Activated CD4-positive, CD25-positive, alpha-beta regulatory T cell treated with anti-CD3 and anti-CD28 coated beads, Interleukin-2, amount 50 U/mL, for 24 hours (primary cell): Measurements from ENCODE around the gene MTHFD1L.

ENCODE experiments used
- ATAC-seq, 2 donors: fragments of 150-1000 bp; cut with Tn5 transposase; one replicate each; pipeline ENCODE4 v1.10.0; 2021; ENCODE audit warnings: mild to moderate bottlenecking in 1 of 2, moderate library complexity in 1 of 2

The MTHFD1L gene

GRCh38 chr6:150866147-150866990 is 867 bp downstream of the MTHFD1L start:
- peak; percentile 80 to 81 for ATAC-seq

GRCh38 chr6:150866991-150867501 is 1.5 kb downstream of the MTHFD1L start:
- ATAC-seq = no peak

GRCh38 chr6:150868759-150869158 is 3.3 kb downstream of the MTHFD1L start:
- no peak for ATAC-seq

- ATAC-seq = no peak
Observed at GRCh38 chr6:150874179-150874578, 8.7 kb downstream of the MTHFD1L start.

- no peak for ATAC-seq
Observed at GRCh38 chr6:150875841-150876240, 10.3 kb downstream of the MTHFD1L start.

GRCh38 chr6:150876598-150876997 is 11.1 kb downstream of the MTHFD1L start:
- ATAC-seq = no peak

- ATAC-seq = no peak
Observed at GRCh38 chr6:150877928-150878327, 12.4 kb downstream of the MTHFD1L start.

GRCh38 chr6:150878347-150879213 is 13.1 kb downstream of the MTHFD1L start:
- no peak for ATAC-seq

- no peak for ATAC-seq
Observed at GRCh38 chr6:150880336-150880735, 14.8 kb downstream of the MTHFD1L start.

- no peak for ATAC-seq
Observed at GRCh38 chr6:150881911-150882481, 16.5 kb downstream of the MTHFD1L start.

GRCh38 chr6:150883521-150883920 is 18.0 kb downstream of the MTHFD1L start:
- no peak for ATAC-seq

GRCh38 chr6:150886155-150886554 is 20.7 kb downstream of the MTHFD1L start:
- ATAC-seq = no peak

GRCh38 chr6:150887978-150888563 is 22.6 kb downstream of the MTHFD1L start:
- ATAC-seq = peak; percentile 25 to 62

GRCh38 chr6:150890346-150890745 is 24.8 kb downstream of the MTHFD1L start:
- no peak for ATAC-seq

GRCh38 chr6:150891888-150892485 is 26.5 kb downstream of the MTHFD1L start:
- no peak for ATAC-seq

GRCh38 chr6:150894191-150894744 is 28.8 kb downstream of the MTHFD1L start:
- no peak for ATAC-seq

GRCh38 chr6:150894935-150895552 is 29.5 kb downstream of the MTHFD1L start:
- ATAC-seq = peak; percentile 87 to 88

- ATAC-seq = no peak
Observed at GRCh38 chr6:150895928-150896632, 30.6 kb downstream of the MTHFD1L start.

- ATAC-seq = no peak
Observed at GRCh38 chr6:150897400-150897943, 32.0 kb downstream of the MTHFD1L start.

- ATAC-seq = no peak
Observed at GRCh38 chr6:150898399-150899170, 33.1 kb downstream of the MTHFD1L start.
